HepG2 (cell line): ENCODE measurements around the gene PHF2. TPM values are rescaled to one million over a fixed set of nuclear protein-coding genes. Genes with fewer than 3 reads are reported as not detected.
A peak's percentile ranks its signal among the peaks of the same experiment; 100 is the strongest.

Experiments
- CBFB ChIP-seq: sonication (generic); formaldehyde crosslinking; IDR thresholded peaks from 2 replicates; pipeline ENCODE4 v1.4.0; 2020; ENCODE audit warnings: missing genetic modification reagents
- CEBPG ChIP-seq: IDR thresholded peaks from 2 replicates; pipeline ENCODE4 v1.6.1; 2016
- EED ChIP-seq: sonication (generic); formaldehyde crosslinking; IDR thresholded peaks from 2 replicates; pipeline ENCODE4 v1.5.0; 2020; ENCODE audit warnings: mild to moderate bottlenecking, missing genetic modification reagents
- EHMT2 ChIP-seq: fragments of 200-600 bp; sonication (generic); IDR thresholded peaks from 2 replicates; pipeline ENCODE4 v1.7.0; 2017; ENCODE audit warnings: antibody characterized with exemption, low read depth, low read length, borderline replicate concordance
- MAFG ChIP-seq: sonication (generic); formaldehyde crosslinking; IDR thresholded peaks from 2 replicates; pipeline ENCODE4 v1.5.1; 2020; ENCODE audit warnings: mild to moderate bottlenecking, missing genetic modification reagents
- MED8 ChIP-seq: sonication (generic); formaldehyde crosslinking; IDR thresholded peaks from 2 replicates; pipeline ENCODE4 v1.8.1; 2023; ENCODE audit warnings: mild to moderate bottlenecking, missing genetic modification reagents; ENCODE audit not compliant: insufficient replicate concordance
- MEF2D ChIP-seq: sonication (generic); formaldehyde crosslinking; IDR thresholded peaks from 2 replicates; pipeline ENCODE4 v1.5.1; 2020; ENCODE audit warnings: mild to moderate bottlenecking, missing genetic modification reagents
- MIXL1 ChIP-seq: IDR thresholded peaks from 2 replicates; pipeline ENCODE4 v1.6.1; 2016
- PHF21A ChIP-seq: sonication (generic); formaldehyde crosslinking; IDR thresholded peaks from 2 replicates; pipeline ENCODE4 v1.5.0; 2020; ENCODE audit warnings: mild to moderate bottlenecking, missing genetic modification reagents
- SMC3 ChIP-seq: IDR thresholded peaks from 2 replicates; pipeline ENCODE4 v1.6.1; 2011; ENCODE audit warnings: low read length, improper control_type of control experiment
- STAG1 ChIP-seq: sonication (generic); formaldehyde crosslinking; IDR thresholded peaks from 2 replicates; pipeline ENCODE4 v1.4.0; 2020; ENCODE audit warnings: missing genetic modification reagents
- ZBTB20 ChIP-seq: sonication (generic); formaldehyde crosslinking; IDR thresholded peaks from 2 replicates; pipeline ENCODE4 v1.8.1; 2023; ENCODE audit warnings: missing genetic modification reagents, low read depth, mild to moderate bottlenecking, borderline replicate concordance
- ZNF180 ChIP-seq: sonication (generic); formaldehyde crosslinking; IDR thresholded peaks from 2 replicates; pipeline ENCODE4 v1.4.0; 2020; ENCODE audit warnings: low read depth, missing genetic modification reagents, borderline replicate concordance
- ZNF564 ChIP-seq: sonication (generic); formaldehyde crosslinking; IDR thresholded peaks from 2 replicates; pipeline ENCODE4 v1.8.1; 2023; ENCODE audit warnings: mild to moderate bottlenecking, missing genetic modification reagents
- ZNF660 ChIP-seq: sonication (generic); formaldehyde crosslinking; IDR thresholded peaks from 2 replicates; pipeline ENCODE4 v1.5.1; 2020; ENCODE audit warnings: mild to moderate bottlenecking, low read depth, missing genetic modification reagents, borderline replicate concordance
- ZSCAN22 ChIP-seq: sonication (generic); formaldehyde crosslinking; IDR thresholded peaks from 2 replicates; pipeline ENCODE4 v1.4.0; 2020; ENCODE audit warnings: mild to moderate bottlenecking, missing genetic modification reagents
- ZZZ3 ChIP-seq: sonication (generic); formaldehyde crosslinking; IDR thresholded peaks from 2 replicates; pipeline ENCODE4 v1.4.0; 2020; ENCODE audit warnings: missing genetic modification reagents, mild to moderate bottlenecking, borderline replicate concordance
- polyA plus RNA-seq, 8 experiments: library from polyadenylated mRNA; depleted of rRNA in 3 of 8; stranded (reverse) in 7 of 8; unstranded in 1 of 8; fragments of >200 nt; fragmentation: Illumina TruSeq in 4 of 8; extraction: Trizol in 4 of 8; gene quantifications; 2 replicates each; pipeline versions ENCODE4 v1.2.1 to v1.2.3, GENCODE V29; 2011 to 2016; ENCODE audit warnings: low read depth in 4 of 8, missing spikeins in 1 of 8, mixed read lengths in 1 of 8; ENCODE audit not compliant: insufficient read depth in 1 of 8
- total RNA-seq, 5 experiments: library from RNA; depleted of rRNA; stranded (reverse); fragments of >200 nt; fragmentation: Illumina TruSeq; extraction: Trizol; gene quantifications; 2 replicates each; pipeline ENCODE4 v1.2.3, GENCODE V29; 2016; ENCODE audit warnings: low read depth in 1 of 5
- TF ChIP-seq, protein P1 (sequence below): sonication (generic); formaldehyde crosslinking; IDR thresholded peaks from 2 replicates; pipeline ENCODE4 v1.8.0; 2022; ENCODE audit warnings: mild to moderate bottlenecking, missing genetic modification reagents, moderate library complexity
- TF ChIP-seq, protein P2 (sequence below): IDR thresholded peaks from 2 replicates; pipeline ENCODE4 v1.4.0; 2020; ENCODE audit warnings: mild to moderate bottlenecking, missing genetic modification reagents
- TF ChIP-seq, protein P3 (sequence below): sonication (generic); formaldehyde crosslinking; IDR thresholded peaks from 2 replicates; pipeline ENCODE4 v1.4.0; 2020; ENCODE audit warnings: missing genetic modification reagents
- TF ChIP-seq, protein P4 (sequence below): sonication (generic); formaldehyde crosslinking; IDR thresholded peaks from 2 replicates; pipeline ENCODE4 v1.5.0; 2020; ENCODE audit warnings: missing genetic modification reagents
- TF ChIP-seq, protein P5 (sequence below): sonication (generic); formaldehyde crosslinking; IDR thresholded peaks from 2 replicates; pipeline ENCODE4 v1.4.0; 2020; ENCODE audit warnings: missing genetic modification reagents; ENCODE audit errors: not compliant biosample characterization

PHF2 gene
- total and polyA plus RNA-seq, 2 of the 13 experiments (the other 11 are each of a cell fraction or from before 2014, with no cell fraction given): 6.6 to 9.1 TPM

DNA sequence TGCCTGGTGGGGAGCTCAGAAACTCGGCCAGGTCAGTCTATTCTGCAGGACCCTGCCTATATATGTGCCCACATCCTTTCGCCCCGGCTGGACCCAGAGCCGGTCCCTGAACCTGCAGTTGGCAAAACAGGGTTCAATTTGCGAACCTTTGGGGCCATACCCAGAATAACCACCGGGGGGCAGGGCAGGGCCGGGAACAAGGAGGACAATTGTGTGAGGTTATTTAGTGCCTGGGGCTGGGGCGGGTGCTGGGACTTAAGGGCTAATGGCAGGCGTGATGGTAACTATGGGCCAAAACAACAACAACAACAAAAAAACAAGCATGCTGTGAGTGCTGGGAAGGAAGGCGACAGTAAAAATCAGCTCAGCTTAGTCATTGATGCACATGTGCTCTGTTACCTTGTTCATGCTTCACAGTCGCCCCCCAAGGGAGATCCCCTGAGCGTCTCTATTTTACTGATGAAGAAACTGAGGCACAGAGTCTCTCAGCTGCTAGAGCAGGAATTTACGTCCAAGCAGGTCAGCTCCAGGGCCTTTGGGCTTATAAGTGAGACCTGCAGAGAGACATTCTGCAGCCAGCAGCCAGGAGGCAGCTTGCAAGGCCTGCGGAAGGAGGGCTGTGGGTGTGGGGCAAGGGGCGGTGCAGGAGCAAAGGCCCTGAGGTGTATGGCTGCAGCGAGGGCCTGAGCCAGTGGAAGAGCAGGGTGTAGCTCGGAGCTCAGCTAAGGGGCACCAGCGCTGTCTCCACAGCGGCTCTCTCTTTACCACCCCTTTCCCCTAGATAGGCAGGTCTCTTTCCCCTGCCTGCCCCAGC, 106.0 kb downstream of the PHF2 start (continued):
- TF ChIP-seq, protein P1, sequence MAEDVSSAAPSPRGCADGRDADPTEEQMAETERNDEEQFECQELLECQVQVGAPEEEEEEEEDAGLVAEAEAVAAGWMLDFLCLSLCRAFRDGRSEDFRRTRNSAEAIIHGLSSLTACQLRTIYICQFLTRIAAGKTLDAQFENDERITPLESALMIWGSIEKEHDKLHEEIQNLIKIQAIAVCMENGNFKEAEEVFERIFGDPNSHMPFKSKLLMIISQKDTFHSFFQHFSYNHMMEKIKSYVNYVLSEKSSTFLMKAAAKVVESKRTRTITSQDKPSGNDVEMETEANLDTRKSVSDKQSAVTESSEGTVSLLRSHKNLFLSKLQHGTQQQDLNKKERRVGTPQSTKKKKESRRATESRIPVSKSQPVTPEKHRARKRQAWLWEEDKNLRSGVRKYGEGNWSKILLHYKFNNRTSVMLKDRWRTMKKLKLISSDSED (CRISPR knock-in tag): no peak
- no peak for TF ChIP-seq ZZZ3 (CRISPR knock-in tag)
- TF ChIP-seq ZNF660 (CRISPR knock-in tag): no peak
- TF ChIP-seq, protein P2, sequence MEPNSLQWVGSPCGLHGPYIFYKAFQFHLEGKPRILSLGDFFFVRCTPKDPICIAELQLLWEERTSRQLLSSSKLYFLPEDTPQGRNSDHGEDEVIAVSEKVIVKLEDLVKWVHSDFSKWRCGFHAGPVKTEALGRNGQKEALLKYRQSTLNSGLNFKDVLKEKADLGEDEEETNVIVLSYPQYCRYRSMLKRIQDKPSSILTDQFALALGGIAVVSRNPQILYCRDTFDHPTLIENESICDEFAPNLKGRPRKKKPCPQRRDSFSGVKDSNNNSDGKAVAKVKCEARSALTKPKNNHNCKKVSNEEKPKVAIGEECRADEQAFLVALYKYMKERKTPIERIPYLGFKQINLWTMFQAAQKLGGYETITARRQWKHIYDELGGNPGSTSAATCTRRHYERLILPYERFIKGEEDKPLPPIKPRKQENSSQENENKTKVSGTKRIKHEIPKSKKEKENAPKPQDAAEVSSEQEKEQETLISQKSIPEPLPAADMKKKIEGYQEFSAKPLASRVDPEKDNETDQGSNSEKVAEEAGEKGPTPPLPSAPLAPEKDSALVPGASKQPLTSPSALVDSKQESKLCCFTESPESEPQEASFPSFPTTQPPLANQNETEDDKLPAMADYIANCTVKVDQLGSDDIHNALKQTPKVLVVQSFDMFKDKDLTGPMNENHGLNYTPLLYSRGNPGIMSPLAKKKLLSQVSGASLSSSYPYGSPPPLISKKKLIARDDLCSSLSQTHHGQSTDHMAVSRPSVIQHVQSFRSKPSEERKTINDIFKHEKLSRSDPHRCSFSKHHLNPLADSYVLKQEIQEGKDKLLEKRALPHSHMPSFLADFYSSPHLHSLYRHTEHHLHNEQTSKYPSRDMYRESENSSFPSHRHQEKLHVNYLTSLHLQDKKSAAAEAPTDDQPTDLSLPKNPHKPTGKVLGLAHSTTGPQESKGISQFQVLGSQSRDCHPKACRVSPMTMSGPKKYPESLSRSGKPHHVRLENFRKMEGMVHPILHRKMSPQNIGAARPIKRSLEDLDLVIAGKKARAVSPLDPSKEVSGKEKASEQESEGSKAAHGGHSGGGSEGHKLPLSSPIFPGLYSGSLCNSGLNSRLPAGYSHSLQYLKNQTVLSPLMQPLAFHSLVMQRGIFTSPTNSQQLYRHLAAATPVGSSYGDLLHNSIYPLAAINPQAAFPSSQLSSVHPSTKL (CRISPR knock-in tag): no peak
- TF ChIP-seq, protein P3, sequence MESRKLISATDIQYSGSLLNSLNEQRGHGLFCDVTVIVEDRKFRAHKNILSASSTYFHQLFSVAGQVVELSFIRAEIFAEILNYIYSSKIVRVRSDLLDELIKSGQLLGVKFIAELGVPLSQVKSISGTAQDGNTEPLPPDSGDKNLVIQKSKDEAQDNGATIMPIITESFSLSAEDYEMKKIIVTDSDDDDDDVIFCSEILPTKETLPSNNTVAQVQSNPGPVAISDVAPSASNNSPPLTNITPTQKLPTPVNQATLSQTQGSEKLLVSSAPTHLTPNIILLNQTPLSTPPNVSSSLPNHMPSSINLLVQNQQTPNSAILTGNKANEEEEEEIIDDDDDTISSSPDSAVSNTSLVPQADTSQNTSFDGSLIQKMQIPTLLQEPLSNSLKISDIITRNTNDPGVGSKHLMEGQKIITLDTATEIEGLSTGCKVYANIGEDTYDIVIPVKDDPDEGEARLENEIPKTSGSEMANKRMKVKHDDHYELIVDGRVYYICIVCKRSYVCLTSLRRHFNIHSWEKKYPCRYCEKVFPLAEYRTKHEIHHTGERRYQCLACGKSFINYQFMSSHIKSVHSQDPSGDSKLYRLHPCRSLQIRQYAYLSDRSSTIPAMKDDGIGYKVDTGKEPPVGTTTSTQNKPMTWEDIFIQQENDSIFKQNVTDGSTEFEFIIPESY: no peak
- TF ChIP-seq PHF21A (CRISPR knock-in tag): no peak
- no peak for TF ChIP-seq CBFB
- TF ChIP-seq, protein P4, sequence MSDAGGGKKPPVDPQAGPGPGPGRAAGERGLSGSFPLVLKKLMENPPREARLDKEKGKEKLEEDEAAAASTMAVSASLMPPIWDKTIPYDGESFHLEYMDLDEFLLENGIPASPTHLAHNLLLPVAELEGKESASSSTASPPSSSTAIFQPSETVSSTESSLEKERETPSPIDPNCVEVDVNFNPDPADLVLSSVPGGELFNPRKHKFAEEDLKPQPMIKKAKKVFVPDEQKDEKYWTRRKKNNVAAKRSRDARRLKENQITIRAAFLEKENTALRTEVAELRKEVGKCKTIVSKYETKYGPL (CRISPR knock-in tag): no peak
- TF ChIP-seq MIXL1 (CRISPR knock-in tag): no peak
- peak; percentile 87 for TF ChIP-seq STAG1 (CRISPR knock-in tag)
- no peak for TF ChIP-seq ZNF180 (CRISPR knock-in tag)
- TF ChIP-seq SMC3: peak; percentile 61
- no peak for TF ChIP-seq MAFG (CRISPR knock-in tag)
- TF ChIP-seq ZBTB20 (CRISPR knock-in tag): 0 out of 2 replicates have a peak, but pooled peaks have one; percentile 21
- TF ChIP-seq CEBPG: no peak
- TF ChIP-seq ZSCAN22: no peak
- TF ChIP-seq EHMT2: no peak
- no peak for TF ChIP-seq MED8
- TF ChIP-seq EED (CRISPR knock-in tag): no peak
- no peak for TF ChIP-seq MEF2D (CRISPR knock-in tag)
- no peak for TF ChIP-seq ZNF564 (CRISPR knock-in tag)
- TF ChIP-seq, protein P5, sequence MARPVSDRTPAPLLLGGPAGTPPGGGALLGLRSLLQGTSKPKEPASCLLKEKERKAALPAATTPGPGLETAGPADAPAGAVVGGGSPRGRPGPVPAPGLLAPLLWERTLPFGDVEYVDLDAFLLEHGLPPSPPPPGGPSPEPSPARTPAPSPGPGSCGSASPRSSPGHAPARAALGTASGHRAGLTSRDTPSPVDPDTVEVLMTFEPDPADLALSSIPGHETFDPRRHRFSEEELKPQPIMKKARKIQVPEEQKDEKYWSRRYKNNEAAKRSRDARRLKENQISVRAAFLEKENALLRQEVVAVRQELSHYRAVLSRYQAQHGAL (CRISPR knock-in tag): no peak
